Tibial nerve (tissue), 3 donors: ENCODE data around the gene PEAK3.

ENCODE experiments used
- CTCF ChIP-seq, 5 experiments: fragments of 200-600 bp in 3 of 5; fragments of 450-650 bp in 2 of 5; sonication (generic) in 3 of 5; IDR thresholded peaks; one replicate each; pipeline ENCODE4 v1.5.1; 2016 to 2019; ENCODE audit warnings: antibody characterized with exemption in 5 of 5, mild to moderate bottlenecking in 3 of 5, moderate library complexity in 2 of 5
- POLR2A ChIP-seq, 2 donors: fragments of 450-650 bp; IDR thresholded peaks; one replicate each; pipeline ENCODE4 v1.6.1; 2017; ENCODE audit warnings: antibody characterized with exemption in 2 of 2, mild to moderate bottlenecking in 2 of 2, moderate library complexity in 2 of 2

DNA sequence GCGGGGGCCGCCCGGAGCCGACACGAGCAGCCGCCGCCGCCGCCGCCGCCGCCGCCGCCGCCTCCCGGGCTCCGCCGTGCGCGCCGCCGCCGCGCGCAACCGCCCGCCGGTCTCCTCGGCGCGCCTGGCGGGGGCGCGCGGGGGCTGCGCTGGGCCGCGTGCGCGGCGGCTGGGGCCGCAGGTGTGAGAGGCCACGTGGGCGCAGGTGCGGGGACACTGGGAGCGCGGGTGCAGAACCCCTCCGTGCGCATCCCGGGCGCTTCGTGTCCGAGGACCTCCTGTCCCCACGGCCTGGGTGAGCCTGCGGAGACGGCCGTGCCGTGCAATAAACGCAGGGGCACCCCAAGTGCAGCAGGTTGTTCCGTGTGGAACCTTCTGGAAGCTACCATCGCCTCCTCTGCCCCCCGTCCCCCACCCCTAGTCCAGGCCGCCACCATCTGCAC, 26.2 kb upstream of the PEAK3 start, which contains the start of gene LINGO3:
- TF ChIP-seq CTCF (IDR thresholded peaks at IDR 0.05) (no peak), POLR2A (IDR thresholded peaks at IDR 0.05) (no peak)
